Keratinocyte (primary cell): ENCODE data around the gene AFG1L. TPM values are rescaled to one million over a fixed set of nuclear protein-coding genes. Genes with fewer than 3 reads are reported as not detected.
A peak's percentile ranks its signal among the peaks of the same experiment; 100 is the strongest.

Experiments
- DNase-seq: peaks from one replicate; pipeline ENCODE4 v3.0.0-alpha.2; 2011; ENCODE audit warnings: low read depth, missing footprints, low spot score
- FAIRE-seq: peaks from 2 replicates; lab custom pipeline; 2011; peaks lifted over from hg19 to GRCh38; lab: Jason Lieb, UNC
- H2AFZ ChIP-seq: 2 replicates; pipeline ENCODE4 v1.6.0; 2012; ENCODE audit warnings: low read length, control low read depth, inconsistent platforms; ENCODE audit not compliant: control insufficient read depth
- H3K27ac ChIP-seq: 2 replicates; pipeline ENCODE4 v1.5.1; 2011; ENCODE audit warnings: low read length; ENCODE audit not compliant: control insufficient read depth, insufficient read depth
- H3K27me3 ChIP-seq: 3 replicates; pipeline ENCODE4 v1.6.0; 2011; ENCODE audit warnings: low read length; ENCODE audit not compliant: control insufficient read depth, insufficient read depth; ENCODE audit errors: extremely low read depth
- H3K36me3 ChIP-seq, 2 experiments: 2 replicates in 1 of 2; 3 replicates in 1 of 2; pipeline ENCODE4 v1.5.1; 2011; ENCODE audit warnings: low read length in 2 of 2, mild to moderate bottlenecking in 1 of 2; ENCODE audit not compliant: control insufficient read depth in 2 of 2, insufficient read depth in 2 of 2; ENCODE audit errors: extremely low read depth in 1 of 2
- H3K4me1 ChIP-seq: 3 replicates; pipeline ENCODE4 v1.5.1; 2011; ENCODE audit warnings: low read length; ENCODE audit not compliant: control insufficient read depth, insufficient read depth; ENCODE audit errors: extremely low read depth
- H3K4me2 ChIP-seq: 3 replicates; pipeline ENCODE4 v1.6.0; 2011; ENCODE audit warnings: low read depth, low read length; ENCODE audit not compliant: control insufficient read depth, insufficient read depth; ENCODE audit errors: extremely low read depth
- H3K4me3 ChIP-seq, 3 experiments: fragments of 200-600 bp in 1 of 3; sonication (generic) in 1 of 3; 2 replicates in 2 of 3; 3 replicates in 1 of 3; pipeline ENCODE4 v1.5.1; 2011 to 2016; ENCODE audit warnings: low read length in 3 of 3, mild to moderate bottlenecking in 3 of 3, control low read depth in 2 of 3, inconsistent platforms in 1 of 3, low read depth in 1 of 3, mixed read lengths in 1 of 3, mixed run types in 1 of 3, moderate library complexity in 1 of 3; ENCODE audit not compliant: control insufficient read depth in 2 of 3, insufficient read depth in 2 of 3; ENCODE audit errors: extremely low read depth in 1 of 3
- H3K79me2 ChIP-seq: 2 replicates; pipeline ENCODE4 v1.6.0; 2012; ENCODE audit warnings: low read length; ENCODE audit not compliant: control insufficient read depth, insufficient read depth
- H3K9ac ChIP-seq: 3 replicates; pipeline ENCODE4 v1.6.0; 2011; ENCODE audit warnings: low read length; ENCODE audit not compliant: control insufficient read depth, insufficient read depth; ENCODE audit errors: extremely low read depth
- H3K9me1 ChIP-seq: 3 replicates; pipeline ENCODE4 v1.6.0; 2011; ENCODE audit warnings: low read length; ENCODE audit not compliant: control insufficient read depth, insufficient read depth; ENCODE audit errors: extremely low read depth
- H3K9me3 ChIP-seq: 2 replicates; pipeline ENCODE4 v1.5.1; 2012; ENCODE audit warnings: low read depth, low read length; ENCODE audit not compliant: control insufficient read depth
- H4K20me1 ChIP-seq: 3 replicates; pipeline ENCODE4 v1.6.0; 2011; ENCODE audit warnings: low read length; ENCODE audit not compliant: control insufficient read depth, insufficient read depth; ENCODE audit errors: extremely low read depth
- EZH2 ChIP-seq: IDR thresholded peaks from one replicate; pipeline ENCODE4 v1.6.1; 2012; ENCODE audit warnings: inconsistent platforms, mild to moderate bottlenecking, low read length, moderate library complexity
- dilution Hi-C: fragments of 300-500 bp; cut with MboI; formaldehyde crosslinking; loops from one replicate; pipeline ENCODE4 v1.7.0; 2020; ENCODE audit warnings: low sequenced_read_pairs; ENCODE audit not compliant: extremely low pct_ligation_motif_present
- polyA plus RNA-seq, 5 experiments: library from polyadenylated mRNA; depleted of rRNA in 3 of 5; stranded (reverse) in 3 of 5; stranded (forward) in 1 of 5; unstranded in 1 of 5; fragments of >200 nt; gene quantifications; 1 replicate in 1 of 5; 2 replicates in 3 of 5; 3 replicates in 1 of 5; pipeline versions ENCODE4 v1.2.1 to v1.2.3, GENCODE V29; 2011 to 2012; ENCODE audit warnings: missing spikeins in 2 of 5, low read depth in 1 of 5, low replicate concordance in 1 of 5
- TF ChIP-seq, protein P1 (sequence below), 3 experiments: IDR thresholded peaks in 1 of 3; conservative IDR thresholded peaks in 1 of 3; optimal IDR thresholded peaks in 1 of 3; 2 replicates in 2 of 3; 3 replicates in 1 of 3; pipeline versions ENCODE3 to v1.5.1; 2011; ENCODE audit warnings: low read length in 3 of 3, mild to moderate bottlenecking in 3 of 3, moderate library complexity in 2 of 3, control low read depth in 1 of 3, inconsistent platforms in 1 of 3; ENCODE audit not compliant: insufficient read depth in 2 of 3; ENCODE audit errors: extremely low read depth in 1 of 3

Gene AFG1L
- polyA plus RNA-seq, 1 donor (not counting 4 experiments of a cell fraction or from before 2014, with no cell fraction given), result 3.1 TPM

DNA sequence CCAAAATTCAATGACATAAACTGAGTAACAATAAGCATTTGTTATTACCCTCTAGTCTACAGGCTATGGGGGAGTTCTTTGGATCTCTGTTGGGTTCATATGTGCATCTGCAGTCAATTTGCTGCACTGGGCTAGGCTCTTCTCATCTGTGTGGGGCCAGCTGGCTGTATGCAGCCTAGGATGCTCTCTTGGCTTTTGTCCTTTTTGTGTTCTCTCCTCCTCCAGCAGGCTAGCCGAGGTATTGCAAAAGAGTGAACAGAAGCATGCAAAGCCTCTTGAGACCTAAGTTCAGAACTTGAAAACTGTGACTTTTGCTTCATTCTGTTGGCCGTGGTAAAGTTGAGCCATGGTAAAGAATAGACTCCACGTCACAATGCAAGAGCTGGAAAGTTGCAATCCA lies 203.0 kb downstream of the AFG1L start:
- DNase-seq, result no peak
- Histone ChIP-seq H3K4me1 (peaks cover 6% of the 10 kb centered on the region), H4K20me1 (no peaks in the 10 kb centered on the region), H3K27me3 (no peaks in the 10 kb centered on the region), H3K36me3 (no peaks in the 10 kb centered on the region), H3K9ac (no peak overlapping the region), H3K4me3 (no peak overlapping the region), H3K9me1 (no peaks in the 10 kb centered on the region), H3K9me3 (no peaks in the 10 kb centered on the region), H3K27ac (no peak overlapping the region), H3K79me2 (no peaks in the 10 kb centered on the region), H3K4me2 (no peak overlapping the region), H2AFZ (no peak overlapping the region)
- dilution Hi-C loops, result no loop called here
- FAIRE-seq, result peak; percentile 17
- TF ChIP-seq EZH2, result no peak
- TF ChIP-seq, protein P1, sequence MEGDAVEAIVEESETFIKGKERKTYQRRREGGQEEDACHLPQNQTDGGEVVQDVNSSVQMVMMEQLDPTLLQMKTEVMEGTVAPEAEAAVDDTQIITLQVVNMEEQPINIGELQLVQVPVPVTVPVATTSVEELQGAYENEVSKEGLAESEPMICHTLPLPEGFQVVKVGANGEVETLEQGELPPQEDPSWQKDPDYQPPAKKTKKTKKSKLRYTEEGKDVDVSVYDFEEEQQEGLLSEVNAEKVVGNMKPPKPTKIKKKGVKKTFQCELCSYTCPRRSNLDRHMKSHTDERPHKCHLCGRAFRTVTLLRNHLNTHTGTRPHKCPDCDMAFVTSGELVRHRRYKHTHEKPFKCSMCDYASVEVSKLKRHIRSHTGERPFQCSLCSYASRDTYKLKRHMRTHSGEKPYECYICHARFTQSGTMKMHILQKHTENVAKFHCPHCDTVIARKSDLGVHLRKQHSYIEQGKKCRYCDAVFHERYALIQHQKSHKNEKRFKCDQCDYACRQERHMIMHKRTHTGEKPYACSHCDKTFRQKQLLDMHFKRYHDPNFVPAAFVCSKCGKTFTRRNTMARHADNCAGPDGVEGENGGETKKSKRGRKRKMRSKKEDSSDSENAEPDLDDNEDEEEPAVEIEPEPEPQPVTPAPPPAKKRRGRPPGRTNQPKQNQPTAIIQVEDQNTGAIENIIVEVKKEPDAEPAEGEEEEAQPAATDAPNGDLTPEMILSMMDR (optimal IDR thresholded peaks at IDR 0.05 in 1 of 3, IDR thresholded peaks at IDR 0.05 in 1 of 3, conservative IDR thresholded peaks at IDR 0.05 in 1 of 3; ENCODE audit: extremely low read depth in 1 of 3, insufficient read depth in 2 of 3, low read length in 3 of 3), result peak; percentile 53 to 69 (median 57)

DNA sequence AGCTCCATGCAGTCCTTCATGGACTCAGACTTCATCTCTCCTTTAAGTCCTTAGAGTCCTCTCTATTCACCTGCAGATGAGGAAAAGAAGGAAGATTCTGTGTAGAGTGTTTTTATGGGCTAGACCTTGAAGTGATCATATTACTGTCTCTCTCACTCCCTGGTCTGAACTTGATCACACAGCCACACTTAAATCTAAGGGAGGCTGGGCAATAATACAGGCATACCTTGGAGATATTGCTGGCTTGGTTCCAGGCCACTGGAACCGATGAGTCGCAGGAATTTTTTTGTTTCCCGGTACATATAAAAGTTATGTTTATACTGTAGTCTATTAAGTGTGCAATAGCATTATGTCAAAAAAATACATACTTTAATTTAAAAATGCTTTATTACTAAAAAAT lies 206.7 kb downstream of the AFG1L start:
- no peak overlapping the region for H3K27ac ChIP-seq
- TF ChIP-seq, protein P1 (optimal IDR thresholded peaks at IDR 0.05 in 1 of 3, IDR thresholded peaks at IDR 0.05 in 1 of 3, conservative IDR thresholded peaks at IDR 0.05 in 1 of 3; ENCODE audit: extremely low read depth in 1 of 3, insufficient read depth in 2 of 3, low read length in 3 of 3), result no peak
- H3K4me1 ChIP-seq, result peaks cover 6% of the 10 kb centered on the region
- no peaks in the 10 kb centered on the region for H3K9me1 ChIP-seq
- no peak overlapping the region for H2AFZ ChIP-seq
- no peak for FAIRE-seq
- H4K20me1 ChIP-seq, result no peaks in the 10 kb centered on the region
- H3K27me3 ChIP-seq, result no peaks in the 10 kb centered on the region
- H3K9me3 ChIP-seq, result no peaks in the 10 kb centered on the region
- dilution Hi-C loops, result no loop called here
- no peak overlapping the region for H3K4me3 ChIP-seq
- no peaks in the 10 kb centered on the region for H3K79me2 ChIP-seq
- H3K4me2 ChIP-seq, result no peak overlapping the region
- DNase-seq, result no peak
- H3K9ac ChIP-seq, result no peak overlapping the region
- no peaks in the 10 kb centered on the region for H3K36me3 ChIP-seq
